ENCODE results near the gene VAMP5. TPM values are rescaled to one million over a fixed set of nuclear protein-coding genes. Genes with fewer than 3 reads are reported as not detected.
"Not testable (repeated sequence)": the region's sequence is repeated elsewhere in the genome, so short reads cannot be mapped to it uniquely, and the experiment has no call there.

VAMP5 gene
- total RNA-seq, 2 experiments from 2014 or later: 21.4 to 26.7 TPM

- ChIA-PET CTCF (interaction anchor here (3.2 kb wide), 1 partner anchor 30 kb away, joined by 13 read pairs; no protein-coding TSS in a partner anchor), POLR2A (no interaction called here)
- H3K27ac Mint-ChIP-seq: no peak overlapping the region
Measured at GRCh38 chr2:85607268-85608215, 23.3 kb downstream of the VAMP5 start.

GRCh38 chr2:85611217-85611704 lies 27.0 kb downstream of the VAMP5 start:
- no peak for DNase-seq
- Mint-ChIP-seq H3K4me3 (peak overlapping the region; percentile 97), H3K9me3 (ENCODE audit: low read depth) (no peaks in the 10 kb centered on the region), H3K4me1 (peaks cover 14% of the 10 kb centered on the region), H3K36me3 (ENCODE audit: low read depth) (peaks cover 18% of the 10 kb centered on the region), H3K27ac (peak overlapping the region; percentile 96), H3K27me3 (no peaks in the 10 kb centered on the region)
- CTCF ChIA-PET: interaction anchor here (0.6 to 2.9 kb wide), 3 partner anchors 16 to 57 kb away, joined by 3 to 13 read pairs (median 6); partner anchors contain the start of gene RNF181
- POLR2A ChIA-PET: interaction anchor here (0.6 to 1.2 kb wide), 6 partner anchors 16 to 74 kb away, joined by 3 to 15 read pairs (median 4); partner anchors contain the start of genes MAT2A and RNF181
- ATAC-seq: peak; percentile 9
- intact Hi-C loops (cut with DNase I, micrococcal nuclease): loop anchor here (1.0 to 10.0 kb wide), 5 partner anchors 9 to 834 kb away; partner anchors contain the start of genes VAMP8 (in 2 of the 2), KDM3A (in 1 of the 2), POLR1A (in 1 of the 2) and PTCD3 (in 1 of the 2)

More at GRCh38 chr2:85607268-85608215, 23.3 kb downstream of the VAMP5 start:
- Mint-ChIP-seq H3K4me3 (no peak overlapping the region), H3K27me3 (no peaks in the 10 kb centered on the region), H3K36me3 (ENCODE audit: low read depth) (peaks cover 16% of the 10 kb centered on the region), H3K4me1 (peaks cover 29% of the 10 kb centered on the region), H3K9me3 (ENCODE audit: low read depth) (no peaks in the 10 kb centered on the region)
- ATAC-seq (no peak), DNase-seq (no peak)
- intact Hi-C loops (cut with DNase I, micrococcal nuclease): no loop called here

- H3K4me3 Mint-ChIP-seq: peak within 1 kb of the TSS; percentile 97
- H3K27me3 Mint-ChIP-seq: no peaks in the 10 kb centered on the region
- H3K9me3 Mint-ChIP-seq (ENCODE audit: low read depth): no peaks in the 10 kb centered on the region
- peaks cover 18% of the 10 kb centered on the region for H3K36me3 Mint-ChIP-seq (ENCODE audit: low read depth)
- peak; percentile 94 for DNase-seq
- POLR2A ChIA-PET: interaction anchor here (0.6 to 1.2 kb wide), 6 partner anchors 16 to 75 kb away, joined by 3 to 15 read pairs (median 4); partner anchors contain the start of genes MAT2A and RNF181
- H3K27ac Mint-ChIP-seq: peak within 1 kb of the TSS; percentile 96
- peaks cover 14% of the 10 kb centered on the region for H3K4me1 Mint-ChIP-seq
- CTCF ChIA-PET: interaction anchor here (0.6 to 2.9 kb wide), 3 partner anchors 17 to 58 kb away, joined by 3 to 13 read pairs (median 6); partner anchors contain the start of gene RNF181
- intact Hi-C loops (cut with DNase I, micrococcal nuclease): loop anchor here (1.0 to 10.0 kb wide), 11 partner anchors 9 to 951 kb away; partner anchors contain the start of genes RNF181 (in 2 of the 2), VAMP8 (in 2 of the 2), CHMP3 (in 1 of the 2) and GGCX (in 1 of the 2)
- peak; percentile 76 for ATAC-seq
Measured at GRCh38 chr2:85611705-85612587, 27.7 kb downstream of the VAMP5 start, which contains the start of gene C2orf68. TSS of gene C2orf68 (minus strand) at chr2:85612066. CDS start at chr2:85611984, 82 bp downstream.

GRCh38 chr2:85613717-85614515 lies 29.7 kb downstream of the VAMP5 start:
- Mint-ChIP-seq H3K36me3 (ENCODE audit: low read depth) (peaks cover 22% of the 10 kb centered on the region), H3K27me3 (no peaks in the 10 kb centered on the region), H3K4me1 (peaks cover 24% of the 10 kb centered on the region), H3K4me3 (no peak overlapping the region), H3K9me3 (ENCODE audit: low read depth) (no peaks in the 10 kb centered on the region), H3K27ac (peak overlapping the region; percentile 78)
- ChIA-PET CTCF (interaction anchor here (1.2 kb wide), 1 partner anchor 36 kb away, joined by 5 read pairs; the partner anchor contains the start of gene VAMP8), POLR2A (no interaction called here)
- intact Hi-C loops (cut with DNase I, micrococcal nuclease): loop anchor here (2.0 to 10.0 kb wide), 6 partner anchors 37 to 949 kb away; partner anchors contain the start of genes CHMP3 (in 1 of the 2), KDM3A (in 1 of the 2), MRPL35 (in 1 of the 2) and POLR1A (in 1 of the 2)
- ATAC-seq (no peak), DNase-seq (no peak)

DNA sequence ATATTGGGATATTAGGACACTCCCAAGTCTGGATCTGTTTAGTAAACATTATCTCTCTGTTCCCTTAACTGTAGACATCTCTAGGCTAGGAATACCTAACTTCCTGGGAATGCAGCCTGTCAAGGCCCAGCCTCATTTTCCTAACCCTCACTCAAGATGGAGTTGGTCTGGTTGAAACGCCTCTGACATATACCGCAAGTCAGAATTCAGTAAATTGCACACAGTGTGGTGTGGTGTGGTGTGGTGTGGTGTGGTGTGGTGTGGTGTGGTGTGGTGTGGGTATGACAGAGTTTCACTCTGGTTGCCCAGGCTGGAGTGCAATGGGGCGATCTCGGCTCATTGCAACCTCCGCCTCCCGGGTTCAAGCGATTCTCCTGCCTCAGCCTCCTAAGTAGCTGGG lies 30.5 kb downstream of the VAMP5 start:
- H3K4me3 Mint-ChIP-seq; ATAC-seq; DNase-seq; H3K9me3 Mint-ChIP-seq (ENCODE audit: low read depth); POLR2A ChIA-PET; H3K27me3 Mint-ChIP-seq; H3K27ac Mint-ChIP-seq: not testable (repeated sequence)
- peaks cover 22% of the 10 kb centered on the region for H3K4me1 Mint-ChIP-seq
- peaks cover 23% of the 10 kb centered on the region for H3K36me3 Mint-ChIP-seq (ENCODE audit: low read depth)
- intact Hi-C loops (cut with DNase I, micrococcal nuclease): loop anchor here (5.0 to 10.0 kb wide), 3 partner anchors 37 to 830 kb away; partner anchors contain the start of genes KDM3A (in 1 of the 2), POLR1A (in 1 of the 2), PTCD3 (in 1 of the 2) and VAMP8 (in 1 of the 2)
- CTCF ChIA-PET: interaction anchor here (1.2 to 1.3 kb wide), 2 partner anchors 22 to 23 kb away, joined by 3 read pairs; no protein-coding TSS in a partner anchor

- ATAC-seq: no peak
- H3K27me3 Mint-ChIP-seq: no peaks in the 10 kb centered on the region
- H3K36me3 Mint-ChIP-seq (ENCODE audit: low read depth): peaks cover 20% of the 10 kb centered on the region
- intact Hi-C loops (cut with DNase I, micrococcal nuclease): loop anchor here (10.0 kb wide), 2 partner anchors 489 to 829 kb away; partner anchors contain the start of genes KDM3A (in 1 of the 2), POLR1A (in 1 of the 2) and PTCD3 (in 1 of the 2)
- POLR2A ChIA-PET: no interaction called here
- no peak for DNase-seq
- H3K4me1 Mint-ChIP-seq: peaks cover 18% of the 10 kb centered on the region
- no peaks in the 10 kb centered on the region for H3K9me3 Mint-ChIP-seq (ENCODE audit: low read depth)
- peak overlapping the region; percentile 98 for H3K27ac Mint-ChIP-seq
- CTCF ChIA-PET: interaction anchor here (1.2 to 1.3 kb wide), 2 partner anchors 22 kb away, joined by 3 read pairs; no protein-coding TSS in a partner anchor
- H3K4me3 Mint-ChIP-seq: peak overlapping the region; percentile 96
Measured at GRCh38 chr2:85615413-85615728, 31.1 kb downstream of the VAMP5 start.

- DNase-seq; ATAC-seq; H3K9me3 Mint-ChIP-seq (ENCODE audit: low read depth); H3K27me3 Mint-ChIP-seq: not testable (repeated sequence)
- CTCF ChIA-PET: interaction anchor here (0.7 to 2.0 kb wide), 3 partner anchors 9 to 587 kb away, joined by 3 to 12 read pairs (median 3); no protein-coding TSS in a partner anchor
- intact Hi-C loops (cut with DNase I, micrococcal nuclease): loop anchor here (10.0 kb wide), 2 partner anchors 487 to 827 kb away; partner anchors contain the start of genes KDM3A (in 1 of the 2), POLR1A (in 1 of the 2) and PTCD3 (in 1 of the 2)
- Mint-ChIP-seq H3K4me3 (peak overlapping the region; percentile 96), H3K27ac (peak overlapping the region; percentile 98), H3K36me3 (ENCODE audit: low read depth) (peaks cover 25% of the 10 kb centered on the region), H3K4me1 (peaks cover 18% of the 10 kb centered on the region)
- POLR2A ChIA-PET: interaction anchor here (0.6 kb wide), 1 partner anchor 18 kb away, joined by 6 read pairs; no protein-coding TSS in a partner anchor
Measured at GRCh38 chr2:85617723-85618122, 33.5 kb downstream of the VAMP5 start.

DNA sequence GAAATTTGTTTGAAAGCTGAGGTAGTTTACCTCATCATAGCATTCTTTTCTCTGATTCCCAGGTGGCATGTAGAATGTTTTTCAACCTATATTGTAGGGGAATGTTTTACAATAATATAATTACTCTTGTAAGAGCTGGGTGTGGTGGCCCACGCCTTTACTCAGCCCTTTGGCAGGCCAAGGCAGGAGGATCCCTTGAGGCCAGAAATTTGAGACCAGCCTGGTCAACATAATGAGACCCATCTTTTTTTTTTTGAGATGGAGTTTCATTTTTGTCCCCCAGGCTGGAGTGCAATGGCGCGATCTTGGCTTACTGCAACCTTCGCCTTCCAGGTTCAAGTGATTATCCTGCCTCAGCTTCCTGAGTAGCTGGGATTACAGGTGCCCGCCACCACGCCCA lies 35.4 kb downstream of the VAMP5 start:
- Mint-ChIP-seq H3K27ac (no peak overlapping the region), H3K4me1 (peaks cover 18% of the 10 kb centered on the region), H3K27me3 (no peaks in the 10 kb centered on the region), H3K4me3 (no peak overlapping the region), H3K9me3 (ENCODE audit: low read depth) (no peaks in the 10 kb centered on the region), H3K36me3 (ENCODE audit: low read depth) (peaks cover 39% of the 10 kb centered on the region)
- no peak for DNase-seq
- no peak for ATAC-seq
- CTCF ChIA-PET: interaction anchor here (1.1 to 4.7 kb wide), 2 partner anchors 18 to 90 kb away, joined by 3 to 47 read pairs; no protein-coding TSS in a partner anchor
- POLR2A ChIA-PET: interaction anchor here (0.7 kb wide), 1 partner anchor 305 kb away, joined by 3 read pairs; no protein-coding TSS in a partner anchor
- intact Hi-C loops (cut with DNase I, micrococcal nuclease): loop anchor here (10.0 kb wide), 2 partner anchors 485 to 825 kb away; partner anchors contain the start of genes KDM3A (in 1 of the 2), POLR1A (in 1 of the 2) and PTCD3 (in 1 of the 2)

GRCh38 chr2:85621338-85621737 lies 37.1 kb downstream of the VAMP5 start:
- ChIA-PET POLR2A (no interaction called here), CTCF (interaction anchor here (0.8 to 4.7 kb wide), 3 partner anchors 16 to 86 kb away, joined by 3 to 47 read pairs (median 3); no protein-coding TSS in a partner anchor)
- ATAC-seq (no peak), DNase-seq (no peak)
- intact Hi-C loops (cut with DNase I, micrococcal nuclease): no loop called here
- Mint-ChIP-seq H3K9me3 (ENCODE audit: low read depth) (no peaks in the 10 kb centered on the region), H3K36me3 (ENCODE audit: low read depth) (peaks cover 49% of the 10 kb centered on the region), H3K27ac (peak overlapping the region; percentile 21), H3K4me3 (no peak overlapping the region), H3K27me3 (no peaks in the 10 kb centered on the region), H3K4me1 (peaks cover 18% of the 10 kb centered on the region)
